ENCODE data around the gene RNU1-3. TPM values are rescaled to one million over a fixed set of nuclear protein-coding genes. Genes with fewer than 3 reads are reported as not detected.
A peak's percentile ranks its signal among the peaks of the same experiment; 100 is the strongest.
"Not testable (repeated sequence)": the region's sequence is repeated elsewhere in the genome, so short reads cannot be mapped to it uniquely, and the experiment has no call there.

Gene RNU1-3
- total RNA-seq, 2 experiments from 2014 or later, result 4,982 to 5,937 TPM

DNA sequence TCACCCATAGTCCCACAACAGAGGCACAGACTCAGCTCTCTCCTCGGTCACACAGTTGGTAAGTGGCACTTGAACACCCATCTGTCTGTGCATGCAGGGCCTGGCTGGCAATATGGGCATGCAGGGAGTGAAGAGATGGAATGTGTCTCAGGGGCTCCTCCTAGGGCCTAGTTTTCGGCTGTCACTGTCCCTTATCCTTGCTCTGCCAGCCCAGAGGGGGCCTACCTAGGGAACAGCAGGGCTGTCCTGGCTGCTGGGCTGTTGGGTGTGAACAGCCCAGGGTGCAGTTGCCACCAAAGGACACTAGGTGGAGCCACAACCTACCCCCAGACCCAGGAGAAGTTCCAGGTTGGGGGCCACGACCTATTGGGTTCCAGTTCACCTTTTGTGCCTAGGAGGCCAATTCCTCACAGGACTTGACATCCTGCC, 42.9 kb upstream of the RNU1-3 start:
- H3K4me1 Mint-ChIP-seq (ENCODE audit: low read depth), result not testable (repeated sequence)

DNA sequence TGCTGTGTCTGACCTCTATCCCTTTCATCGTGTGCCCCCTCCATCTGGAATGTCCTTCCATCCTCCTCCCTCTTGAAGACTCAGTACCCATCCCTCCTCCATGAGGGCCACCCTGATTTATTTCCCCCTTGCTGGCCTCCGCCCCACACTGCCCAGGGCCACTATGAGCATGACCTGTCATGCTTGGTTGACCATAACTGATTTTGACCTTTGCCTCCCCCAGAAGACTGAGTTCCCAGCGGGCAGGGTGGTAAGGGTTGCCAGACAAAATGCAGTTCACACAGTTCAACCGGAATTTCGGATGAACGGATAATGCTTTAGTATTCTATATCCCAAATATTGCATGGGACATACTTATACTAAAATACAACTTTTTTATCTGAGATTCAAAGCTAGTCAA, 42.0 kb upstream of the RNU1-3 start:
- H3K4me1 Mint-ChIP-seq (ENCODE audit: low read depth); H3K36me3 Mint-ChIP-seq (ENCODE audit: low read depth); ATAC-seq (ENCODE audit: poor library complexity); H3K27ac ChIP-seq (ENCODE audit: low read depth in 1 of 2, low read length in 2 of 2); H3K4me1 ChIP-seq (ENCODE audit: insufficient read depth, low read length); H3K27me3 ChIP-seq (ENCODE audit: control insufficient read depth in 1 of 2, insufficient read depth in 2 of 2, low read length in 2 of 2); H3K9me3 Mint-ChIP-seq; intact Hi-C loops (cut with DNase I, micrococcal nuclease); H3K27ac Mint-ChIP-seq; H3K9me3 ChIP-seq (ENCODE audit: control insufficient read depth in 1 of 2, insufficient read depth in 1 of 2, low read length in 2 of 2); H3K4me3 Mint-ChIP-seq; H3K4me3 ChIP-seq (ENCODE audit: low read length); H3K36me3 ChIP-seq (ENCODE audit: insufficient read depth, low read length); POLR2A ChIA-PET; DNase-seq: not testable (repeated sequence)
- CTCF ChIA-PET, result interaction anchor here (0.6 to 1.5 kb wide), 5 partner anchors 8 to 472 kb away, joined by 3 to 4 read pairs (median 3); no protein-coding TSS in a partner anchor
- H3K27me3 Mint-ChIP-seq, result peaks cover 25% of the 10 kb centered on the region

More for the DNA sequence above, 42.9 kb upstream of the RNU1-3 start:
- POLR2A ChIA-PET; H3K36me3 Mint-ChIP-seq (ENCODE audit: low read depth); H3K27ac ChIP-seq (ENCODE audit: low read depth in 1 of 2, low read length in 2 of 2); H3K27ac Mint-ChIP-seq; intact Hi-C loops (cut with DNase I, micrococcal nuclease); H3K9me3 Mint-ChIP-seq; H3K4me3 ChIP-seq (ENCODE audit: low read length); H3K36me3 ChIP-seq (ENCODE audit: insufficient read depth, low read length); H3K27me3 ChIP-seq (ENCODE audit: control insufficient read depth in 1 of 2, insufficient read depth in 2 of 2, low read length in 2 of 2); H3K4me1 ChIP-seq (ENCODE audit: insufficient read depth, low read length); H3K9me3 ChIP-seq (ENCODE audit: control insufficient read depth in 1 of 2, insufficient read depth in 1 of 2, low read length in 2 of 2): not testable (repeated sequence)
- H3K27me3 Mint-ChIP-seq, result peaks cover 25% of the 10 kb centered on the region
- TF ChIP-seq, protein P1, sequence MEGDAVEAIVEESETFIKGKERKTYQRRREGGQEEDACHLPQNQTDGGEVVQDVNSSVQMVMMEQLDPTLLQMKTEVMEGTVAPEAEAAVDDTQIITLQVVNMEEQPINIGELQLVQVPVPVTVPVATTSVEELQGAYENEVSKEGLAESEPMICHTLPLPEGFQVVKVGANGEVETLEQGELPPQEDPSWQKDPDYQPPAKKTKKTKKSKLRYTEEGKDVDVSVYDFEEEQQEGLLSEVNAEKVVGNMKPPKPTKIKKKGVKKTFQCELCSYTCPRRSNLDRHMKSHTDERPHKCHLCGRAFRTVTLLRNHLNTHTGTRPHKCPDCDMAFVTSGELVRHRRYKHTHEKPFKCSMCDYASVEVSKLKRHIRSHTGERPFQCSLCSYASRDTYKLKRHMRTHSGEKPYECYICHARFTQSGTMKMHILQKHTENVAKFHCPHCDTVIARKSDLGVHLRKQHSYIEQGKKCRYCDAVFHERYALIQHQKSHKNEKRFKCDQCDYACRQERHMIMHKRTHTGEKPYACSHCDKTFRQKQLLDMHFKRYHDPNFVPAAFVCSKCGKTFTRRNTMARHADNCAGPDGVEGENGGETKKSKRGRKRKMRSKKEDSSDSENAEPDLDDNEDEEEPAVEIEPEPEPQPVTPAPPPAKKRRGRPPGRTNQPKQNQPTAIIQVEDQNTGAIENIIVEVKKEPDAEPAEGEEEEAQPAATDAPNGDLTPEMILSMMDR (IDR thresholded peaks at IDR 0.05), result peak; percentile 61
- peak overlapping the region; percentile 83 for H3K4me3 Mint-ChIP-seq
- CTCF ChIA-PET, result interaction anchor here (1.1 to 1.5 kb wide), 3 partner anchors 9 to 89 kb away, joined by 3 to 4 read pairs (median 3); no protein-coding TSS in a partner anchor
- DNase-seq (peak in 11 of 14 experiments; percentile 27 to 69 (median 46)), ATAC-seq (ENCODE audit: poor library complexity) (peak; percentile 91)

DNA sequence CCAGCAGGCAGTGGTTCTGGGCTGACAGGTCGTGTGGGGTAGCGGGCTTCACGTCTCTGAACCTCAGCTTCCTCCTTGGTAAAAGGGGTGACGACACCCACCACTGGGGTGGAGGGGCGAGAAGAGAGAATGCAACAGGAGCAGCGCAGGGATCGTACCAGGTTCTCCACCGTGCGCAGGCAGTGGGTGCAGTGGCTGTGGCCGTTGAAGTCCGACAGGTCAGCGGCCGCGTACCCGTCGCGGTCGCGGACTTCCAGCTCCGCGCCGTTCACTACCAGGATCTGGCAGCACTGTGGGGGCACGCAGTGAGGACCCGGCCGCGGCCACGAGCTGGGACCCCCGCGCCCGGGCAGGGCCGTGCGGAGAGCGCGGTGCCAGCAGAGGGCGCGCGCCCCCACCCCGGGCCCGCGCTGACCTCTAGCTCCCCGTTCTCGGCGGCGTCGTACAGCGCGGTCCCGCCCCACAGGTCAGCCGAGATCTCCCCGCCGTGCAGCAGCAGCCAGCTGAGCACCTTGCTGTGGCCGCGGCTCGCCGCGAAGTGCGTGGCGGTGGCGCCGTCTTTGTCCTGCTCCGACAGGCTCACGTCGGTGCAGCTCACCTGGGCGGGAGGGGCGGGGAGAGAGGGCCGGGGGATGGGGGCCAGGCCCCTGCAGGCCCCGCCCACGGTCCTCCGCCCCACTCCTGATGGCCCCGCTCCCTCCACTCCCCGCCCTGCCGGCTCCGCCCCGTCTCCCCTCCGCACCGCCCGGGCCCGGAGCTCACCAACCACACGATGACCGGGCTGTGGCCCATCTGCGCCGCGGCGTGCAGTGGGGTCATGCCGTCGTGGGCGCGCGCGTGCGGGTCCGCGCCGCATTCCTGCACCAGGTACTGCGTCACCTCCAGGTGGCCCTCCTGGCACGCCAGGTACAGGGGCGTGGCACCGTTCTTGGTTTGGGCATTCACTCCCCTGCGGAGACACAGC, 40.7 kb upstream of the RNU1-3 start:
- H3K27ac Mint-ChIP-seq; H3K36me3 Mint-ChIP-seq (ENCODE audit: low read depth); H3K4me3 ChIP-seq (ENCODE audit: low read length); intact Hi-C loops (cut with DNase I, micrococcal nuclease); H3K27me3 ChIP-seq (ENCODE audit: control insufficient read depth in 1 of 2, insufficient read depth in 2 of 2, low read length in 2 of 2); H3K9me3 ChIP-seq (ENCODE audit: control insufficient read depth in 1 of 2, insufficient read depth in 1 of 2, low read length in 2 of 2); H3K4me1 Mint-ChIP-seq (ENCODE audit: low read depth); H3K9me3 Mint-ChIP-seq; H3K36me3 ChIP-seq (ENCODE audit: insufficient read depth, low read length); H3K27ac ChIP-seq (ENCODE audit: low read depth in 1 of 2, low read length in 2 of 2); H3K4me1 ChIP-seq (ENCODE audit: insufficient read depth, low read length): not testable (repeated sequence)
- Mint-ChIP-seq H3K4me3 (peak overlapping the region; percentile 66), H3K27me3 (peaks cover 25% of the 10 kb centered on the region)
- DNase-seq, result peak in 2 of 14 experiments; percentile 9 to 23
- peak; percentile 39 for ATAC-seq (ENCODE audit: poor library complexity)
- TF ChIP-seq, protein P1 (IDR thresholded peaks at IDR 0.05), result peak; percentile 23
- POLR2A ChIA-PET, result interaction anchor here (0.6 to 1.3 kb wide), 3 partner anchors 63 to 284 kb away, joined by 3 to 4 read pairs (median 3); no protein-coding TSS in a partner anchor
- CTCF ChIA-PET, result interaction anchor here (0.8 to 1.5 kb wide), 5 partner anchors 9 to 198 kb away, joined by 3 to 9 read pairs (median 4); no protein-coding TSS in a partner anchor

DNA sequence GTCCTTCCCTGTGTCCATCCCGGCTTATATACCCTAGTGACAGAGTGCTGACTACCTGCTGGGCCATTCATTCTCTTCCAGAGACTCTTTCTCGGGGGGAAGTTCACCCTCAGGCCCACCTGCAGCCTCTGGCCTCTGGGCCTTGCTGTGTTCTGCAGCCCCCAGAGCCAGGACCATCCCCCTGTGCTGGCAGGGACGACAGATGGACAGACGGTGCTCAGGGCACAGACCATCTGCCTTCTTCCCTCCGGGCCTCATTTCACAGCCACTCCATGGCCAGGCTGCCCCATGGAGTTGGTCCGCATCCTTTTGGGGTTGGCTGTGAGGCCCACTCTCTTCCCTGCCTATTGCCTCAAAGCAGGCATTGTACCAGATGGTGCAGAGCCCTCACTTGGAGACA, 39.6 kb upstream of the RNU1-3 start:
- H3K36me3 ChIP-seq (ENCODE audit: insufficient read depth, low read length); H3K4me3 Mint-ChIP-seq; H3K27me3 ChIP-seq (ENCODE audit: control insufficient read depth in 1 of 2, insufficient read depth in 2 of 2, low read length in 2 of 2); intact Hi-C loops (cut with DNase I, micrococcal nuclease); CTCF ChIA-PET; H3K36me3 Mint-ChIP-seq (ENCODE audit: low read depth); H3K4me1 ChIP-seq (ENCODE audit: insufficient read depth, low read length); H3K9me3 Mint-ChIP-seq; H3K27ac Mint-ChIP-seq; H3K4me1 Mint-ChIP-seq (ENCODE audit: low read depth); ATAC-seq (ENCODE audit: poor library complexity); H3K4me3 ChIP-seq (ENCODE audit: low read length); H3K9me3 ChIP-seq (ENCODE audit: control insufficient read depth in 1 of 2, insufficient read depth in 1 of 2, low read length in 2 of 2); POLR2A ChIA-PET; H3K27ac ChIP-seq (ENCODE audit: low read depth in 1 of 2, low read length in 2 of 2); DNase-seq: not testable (repeated sequence)
- peaks cover 25% of the 10 kb centered on the region for H3K27me3 Mint-ChIP-seq

DNA sequence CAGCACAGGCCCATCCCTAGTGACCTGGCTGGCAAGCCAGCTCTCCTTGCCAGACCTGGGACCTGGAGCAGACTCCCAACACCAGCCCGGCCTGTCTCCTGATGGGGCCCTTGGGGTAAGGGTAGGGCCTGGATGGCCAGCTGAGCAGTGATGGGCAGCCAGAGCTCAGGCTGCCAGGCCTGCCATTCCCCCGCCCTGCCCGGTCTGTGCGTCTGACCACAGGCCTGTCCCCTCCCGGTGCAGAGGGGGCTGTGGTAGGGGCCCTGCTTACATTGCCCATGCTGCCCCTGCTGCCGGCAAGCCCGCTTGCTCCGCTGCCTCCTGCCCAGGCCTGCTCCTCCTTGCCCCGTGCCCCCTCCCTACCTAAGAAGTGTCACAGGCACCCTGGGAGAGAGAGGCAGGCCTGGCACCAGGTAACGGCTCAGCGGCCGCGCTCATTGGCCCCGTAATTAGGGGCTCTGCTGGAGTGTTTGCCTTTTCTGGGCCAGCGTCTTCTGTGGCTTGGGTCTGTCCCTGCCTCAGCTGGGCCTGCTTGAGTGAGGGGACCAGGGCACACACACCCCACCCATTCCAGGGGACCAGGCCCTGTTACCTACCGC, 37.9 kb upstream of the RNU1-3 start:
- POLR2A ChIA-PET; CTCF ChIA-PET; DNase-seq; H3K9me3 ChIP-seq (ENCODE audit: control insufficient read depth in 1 of 2, insufficient read depth in 1 of 2, low read length in 2 of 2); H3K27ac ChIP-seq (ENCODE audit: low read depth in 1 of 2, low read length in 2 of 2); intact Hi-C loops (cut with DNase I, micrococcal nuclease); H3K4me3 Mint-ChIP-seq; ATAC-seq (ENCODE audit: poor library complexity); H3K9me3 Mint-ChIP-seq; H3K36me3 ChIP-seq (ENCODE audit: insufficient read depth, low read length); H3K4me1 ChIP-seq (ENCODE audit: insufficient read depth, low read length); H3K27ac Mint-ChIP-seq; H3K36me3 Mint-ChIP-seq (ENCODE audit: low read depth); H3K4me3 ChIP-seq (ENCODE audit: low read length); H3K4me1 Mint-ChIP-seq (ENCODE audit: low read depth); H3K27me3 ChIP-seq (ENCODE audit: control insufficient read depth in 1 of 2, insufficient read depth in 2 of 2, low read length in 2 of 2): not testable (repeated sequence)
- H3K27me3 Mint-ChIP-seq, result peaks cover 22% of the 10 kb centered on the region
